Pancreas (tissue), 10 donors: ENCODE data around the gene ARHGAP26. TPM values are rescaled to one million over a fixed set of nuclear protein-coding genes. Genes with fewer than 3 reads are reported as not detected.

ENCODE experiments used
- ATAC-seq, 4 donors: fragments of 200-7000 bp; cut with Tn5 transposase; one replicate each; pipeline versions ENCODE4 v1.8.0 to v1.9.1; 2020; ENCODE audit warnings: mild to moderate bottlenecking in 4 of 4, moderate library complexity in 4 of 4
- DNase-seq, 6 donors: peaks; one replicate each; pipeline ENCODE4 v3.0.0-alpha.2; 2020
- FAIRE-seq: peaks from 2 replicates; lab custom pipeline; 2012; peaks lifted over from hg19 to GRCh38; lab: Jason Lieb, UNC
- H3K27ac ChIP-seq, 4 donors: fragments of 200-600 bp; sonication (generic); 1 replicate in 3 of 4; 2 replicates in 1 of 4; pipeline versions ENCODE4 v1.5.0 to v1.8.0; 2020
- H3K27me3 ChIP-seq, 4 donors: fragments of 200-600 bp; one replicate each; pipeline ENCODE4 v1.8.0; 2021
- H3K36me3 ChIP-seq, 3 donors: fragments of 200-600 bp; sonication (generic) in 1 of 3; one replicate each; pipeline versions ENCODE4 v1.5.0 to v1.8.0; 2020 to 2021
- H3K4me1 ChIP-seq, 3 donors: fragments of 200-600 bp; one replicate each; pipeline ENCODE4 v1.8.0; 2021
- H3K4me3 ChIP-seq, 4 donors: fragments of 200-600 bp; sonication (generic) in 2 of 4; one replicate each; pipeline versions ENCODE4 v1.5.0 to v1.8.0; 2020 to 2021
- H3K9me3 ChIP-seq, 4 donors: fragments of 200-600 bp; one replicate each; pipeline ENCODE4 v1.8.0; 2021
- CTCF ChIP-seq, 4 donors: fragments of 200-600 bp; sonication (generic) in 3 of 4; IDR thresholded peaks; one replicate each; pipeline versions ENCODE4 v1.5.0 to v1.8.0; 2021; ENCODE audit warnings: antibody characterized with exemption in 4 of 4
- WGBS, 2 donors: extraction: QIAGEN DNeasy Blood & Tissue Kit; methylation state at CpG; one replicate each; pipeline ENCODE4 v1.1.7; 2013; 5-methylcytosine and 5-hydroxymethylcytosine counted together
- intact Hi-C, 3 donors: fragments of 100-400 bp; cut with DNase I; formaldehyde crosslinking; loops; one replicate each; pipeline versions ENCODE4 v1.11.1 to v1.14.2; 2022
- polyA plus RNA-seq, 2 donors: library from polyadenylated mRNA; stranded (reverse); fragments of 200-250 nt; gene quantifications; one replicate each; pipeline ENCODE4 v1.2.3, GENCODE V29; 2013
- total RNA-seq, 6 donors: library from RNA; stranded (reverse); fragmentation: NEBNext Ultra II Directional in 4 of 6; extraction: Animal tissue kit (Norgen Biotek cat#: 25700) in 4 of 6; gene quantifications; one replicate each; pipeline versions ENCODE4 v1.2.1 to v1.2.4, GENCODE V29; 2021 to 2023
- donor health status: healthy with polysubstance abuse.
- donor health status: DM: no; HTN: no; CAD: no; lungs with moderate emphysema.
- donor health status: DM: no; HTN: no; CAD: no.
- donor health status: control.
- donor health status: control.
- donor health status: Bipolar disorder and iron deficiency.
- donor health status: DM: yes; HTN: yes; CAD: no.
- donor health status: DM: no; HTN: no; CAD: no.
- donor health status: DM: no; HTN: no; CAD: no.
- donor health status: DM: yes; HTN: yes; CAD: no.

The ARHGAP26 gene
- total and polyA plus RNA-seq, 8 donors = 3.0 to 28.1 (median 10.3) TPM

GRCh38 chr5:142845402-142845921 lies 75.3 kb downstream of the ARHGAP26 start:
- Histone ChIP-seq H3K27ac (peak overlapping the region in 3 of 4 donors; percentile 6 to 73 (median 62)), H3K9me3 (no peaks in the 10 kb centered on the region), H3K4me1 (peaks cover 0 to 16% (median 0%) of the 10 kb centered on the region in 3 donors), H3K36me3 (no peaks in the 10 kb centered on the region), H3K27me3 (no peaks in the 10 kb centered on the region), H3K4me3 (no peak overlapping the region)
- DNase-seq = no peak
- peak in 3 of 4 donors; percentile 23 to 33 (median 32) for ATAC-seq
- TF ChIP-seq CTCF (IDR thresholded peaks at IDR 0.05) = no peak
- 44 to 52% methylated on average over 4 of the region's 4 CpGs for WGBS, 2 donors
- intact Hi-C loops = no loop called here
- FAIRE-seq = no peak

- 32 to 37% methylated on average over 9 of the region's 9 CpGs for WGBS, 2 donors
- intact Hi-C loops = no loop called here
- Histone ChIP-seq H3K4me3 (no peak overlapping the region), H3K27me3 (no peaks in the 10 kb centered on the region), H3K36me3 (no peaks in the 10 kb centered on the region), H3K4me1 (peaks cover 0 to 14% (median 0%) of the 10 kb centered on the region in 3 donors), H3K9me3 (no peaks in the 10 kb centered on the region), H3K27ac (peak overlapping the region in 3 of 4 donors; percentile 6 to 73 (median 62))
- DNase-seq (no peak), ATAC-seq (peak; percentile 78 to 88 (median 80)), FAIRE-seq (no peak)
- TF ChIP-seq CTCF (IDR thresholded peaks at IDR 0.05) = no peak
These were observed 75.8 kb downstream of the ARHGAP26 start for GRCh38 chr5:142845954-142846398.

- FAIRE-seq (no peak), DNase-seq (no peak), ATAC-seq (peak in 3 of 4 donors; percentile 16 to 62 (median 31))
- intact Hi-C loops = no loop called here
- H3K27me3 ChIP-seq = no peaks in the 10 kb centered on the region
- H3K4me1 ChIP-seq = peaks cover 0 to 14% (median 0%) of the 10 kb centered on the region in 3 donors
- no peaks in the 10 kb centered on the region for H3K9me3 ChIP-seq
- no peak for TF ChIP-seq CTCF (IDR thresholded peaks at IDR 0.05)
- no peaks in the 10 kb centered on the region for H3K36me3 ChIP-seq
- peak overlapping the region in 3 of 4 donors; percentile 0 to 73 (median 6) for H3K27ac ChIP-seq
- H3K4me3 ChIP-seq = no peak overlapping the region
These were observed 76.2 kb downstream of the ARHGAP26 start for GRCh38 chr5:142846406-142846805.

DNA sequence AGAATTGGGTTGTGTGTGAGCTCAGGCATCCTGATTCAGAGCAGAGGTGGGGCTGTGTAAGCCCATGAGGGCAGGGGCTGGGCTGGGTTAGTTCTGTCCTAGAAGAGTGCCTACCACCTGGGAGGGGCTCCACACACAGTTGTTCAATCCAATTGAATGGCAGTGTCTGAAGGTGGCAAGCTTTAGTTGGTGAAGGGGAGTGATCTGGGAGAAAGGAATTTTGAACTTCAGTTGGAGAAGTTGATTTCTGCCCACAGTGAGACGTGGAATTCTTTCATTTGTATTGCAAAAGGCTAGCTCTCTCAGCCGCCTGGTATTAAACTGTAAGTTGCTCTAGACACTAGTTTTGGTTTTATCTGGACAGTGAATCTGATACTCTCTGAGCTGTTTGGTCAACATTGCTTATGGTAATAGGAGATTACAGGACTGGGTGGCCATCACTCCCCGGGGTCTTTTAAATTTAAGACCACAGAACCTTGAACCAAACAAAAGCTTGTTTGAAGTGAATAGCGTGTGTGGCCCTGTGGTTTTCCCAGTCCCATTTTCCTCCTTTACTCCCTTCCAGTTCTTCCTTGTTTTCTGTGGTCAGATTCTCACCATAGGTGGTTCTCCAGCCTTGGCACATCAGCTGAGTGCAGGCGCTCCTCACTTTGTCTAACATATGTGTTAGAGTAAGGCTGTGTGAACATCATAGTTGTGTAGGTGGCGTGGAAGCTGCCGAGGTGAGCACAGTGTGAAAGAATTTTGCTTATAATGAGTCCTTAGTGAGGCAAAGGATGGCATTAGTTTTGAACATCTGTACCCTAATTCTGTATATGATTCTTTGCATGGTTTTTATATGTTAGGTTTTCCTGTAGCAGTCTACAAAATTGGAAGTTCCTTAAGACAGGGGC lies 78.0 kb downstream of the ARHGAP26 start:
- intact Hi-C loops = no loop called here
- ATAC-seq (no peak), FAIRE-seq (no peak), DNase-seq (no peak)
- Histone ChIP-seq H3K9me3 (no peaks in the 10 kb centered on the region), H3K27ac (no peak overlapping the region), H3K36me3 (no peaks in the 10 kb centered on the region), H3K4me3 (no peak overlapping the region), H3K27me3 (no peaks in the 10 kb centered on the region), H3K4me1 (peaks cover 0 to 14% (median 0%) of the 10 kb centered on the region in 3 donors)
- TF ChIP-seq CTCF (IDR thresholded peaks at IDR 0.05) = no peak
- WGBS, 2 donors = 93% methylated on average over 7 of the region's 7 CpGs
